Gastrocnemius medialis (tissue), 4 donors: ENCODE measurements around the gene EDEM1. TPM values are rescaled to one million over a fixed set of nuclear protein-coding genes. Genes with fewer than 3 reads are reported as not detected.

Experiments
- ATAC-seq, 2 donors: fragments of 150-250 bp; one replicate each; pipeline ENCODE4 v1.9.1; 2016
- DNase-seq, 2 donors: peaks; one replicate each; pipeline ENCODE4 v3.0.0-alpha.2; 2019
- H3K27ac ChIP-seq, 4 donors: fragments of 200-600 bp; sonication (generic); 1 replicate in 1 of 4; 2 replicates in 3 of 4; pipeline ENCODE4 v1.5.1; 2016 to 2018; ENCODE audit warnings: mild to moderate bottlenecking in 2 of 4, moderate library complexity in 1 of 4
- H3K27me3 ChIP-seq, 3 donors: fragments of 200-600 bp; sonication (generic) in 2 of 3; 1 replicate in 1 of 3; 2 replicates in 2 of 3; pipeline versions ENCODE4 v1.5.1 to v1.6.0; 2016 to 2019; ENCODE audit warnings: mild to moderate bottlenecking in 1 of 3, moderate library complexity in 1 of 3
- H3K36me3 ChIP-seq, 2 donors: fragments of 200-600 bp; sonication (generic) in 1 of 2; one replicate each; pipeline ENCODE4 v1.5.1; 2017 to 2018
- H3K4me1 ChIP-seq, 2 donors: fragments of 200-600 bp; sonication (generic) in 1 of 2; one replicate each; pipeline ENCODE4 v1.5.1; 2016 to 2017; ENCODE audit warnings: mild to moderate bottlenecking in 2 of 2
- H3K4me3 ChIP-seq, 4 donors: fragments of 200-600 bp; sonication (generic) in 3 of 4; 1 replicate in 1 of 4; 2 replicates in 3 of 4; pipeline ENCODE4 v1.5.1; 2016 to 2019; ENCODE audit warnings: mild to moderate bottlenecking in 2 of 4
- H3K9me3 ChIP-seq, 3 donors: fragments of 200-600 bp; sonication (generic) in 2 of 3; 1 replicate in 1 of 3; 2 replicates in 2 of 3; pipeline ENCODE4 v1.5.1; 2016 to 2019
- POLR2A ChIP-seq, 2 donors: fragments of 450-650 bp; IDR thresholded peaks; one replicate each; pipeline ENCODE4 v1.6.1; 2017; ENCODE audit warnings: antibody characterized with exemption in 2 of 2, mild to moderate bottlenecking in 2 of 2, moderate library complexity in 2 of 2
- in situ Hi-C, 4 donors: fragments of 200-750 bp; cut with MboI; loops; one replicate each; pipeline versions ENCODE4 v1.15.0 to v1.8.0; 2017; ENCODE audit warnings: low sequenced_read_pairs in 4 of 4
- intact Hi-C: fragments of 100-400 bp; cut with DNase I; formaldehyde crosslinking; loops from one replicate; pipeline ENCODE4 v1.15.1; 2023; ENCODE audit warnings: low total_unique reads
- total RNA-seq, 4 donors: library from RNA; depleted of rRNA; stranded (reverse); fragments of >200 nt; gene quantifications; one replicate each; pipeline versions ENCODE4 v1.1.0 to v1.2.3, GENCODE V29; 2016
- TF ChIP-seq, protein P1 (sequence below), 5 experiments: fragments of 450-650 bp in 3 of 5; fragments of 200-600 bp in 2 of 5; sonication (generic) in 2 of 5; IDR thresholded peaks in 4 of 5; conservative IDR thresholded peaks in 1 of 5; 1 replicate in 4 of 5; 2 replicates in 1 of 5; pipeline ENCODE4 v1.5.1; 2016 to 2019; ENCODE audit warnings: antibody characterized with exemption in 5 of 5, mild to moderate bottlenecking in 3 of 5, moderate library complexity in 3 of 5

The EDEM1 gene
- total RNA-seq, 4 donors from 2014 or later: 7.8 to 12.3 (median 11.4) TPM

DNA sequence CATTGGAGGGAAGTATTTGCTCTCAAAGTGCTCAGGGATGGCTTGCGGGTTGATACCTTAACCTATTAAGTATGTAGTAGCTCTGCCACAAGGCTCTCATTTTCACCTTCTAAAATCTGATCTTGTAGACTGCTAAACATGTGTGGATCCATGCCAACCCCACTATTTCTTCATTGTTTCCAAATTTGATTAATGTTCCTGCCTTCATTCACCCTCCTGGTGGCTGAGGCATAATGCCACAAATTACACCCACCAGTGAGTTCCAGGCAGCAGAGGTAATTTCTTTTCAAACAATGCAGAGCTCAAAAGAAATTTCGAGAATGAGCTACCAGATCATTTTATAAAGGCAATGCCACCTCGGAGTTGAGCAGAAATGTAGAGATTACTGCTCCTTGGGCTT, 71.0 kb downstream of the EDEM1 start:
- no peak overlapping the region for H3K4me3 ChIP-seq
- no peaks in the 10 kb centered on the region for H3K9me3 ChIP-seq
- intact Hi-C loops: no loop called here
- in situ Hi-C loops: no loop called here
- H3K4me1 ChIP-seq: no peaks in the 10 kb centered on the region
- no peaks in the 10 kb centered on the region for H3K27me3 ChIP-seq
- no peak for DNase-seq
- H3K27ac ChIP-seq: no peak overlapping the region
- TF ChIP-seq, protein P1, sequence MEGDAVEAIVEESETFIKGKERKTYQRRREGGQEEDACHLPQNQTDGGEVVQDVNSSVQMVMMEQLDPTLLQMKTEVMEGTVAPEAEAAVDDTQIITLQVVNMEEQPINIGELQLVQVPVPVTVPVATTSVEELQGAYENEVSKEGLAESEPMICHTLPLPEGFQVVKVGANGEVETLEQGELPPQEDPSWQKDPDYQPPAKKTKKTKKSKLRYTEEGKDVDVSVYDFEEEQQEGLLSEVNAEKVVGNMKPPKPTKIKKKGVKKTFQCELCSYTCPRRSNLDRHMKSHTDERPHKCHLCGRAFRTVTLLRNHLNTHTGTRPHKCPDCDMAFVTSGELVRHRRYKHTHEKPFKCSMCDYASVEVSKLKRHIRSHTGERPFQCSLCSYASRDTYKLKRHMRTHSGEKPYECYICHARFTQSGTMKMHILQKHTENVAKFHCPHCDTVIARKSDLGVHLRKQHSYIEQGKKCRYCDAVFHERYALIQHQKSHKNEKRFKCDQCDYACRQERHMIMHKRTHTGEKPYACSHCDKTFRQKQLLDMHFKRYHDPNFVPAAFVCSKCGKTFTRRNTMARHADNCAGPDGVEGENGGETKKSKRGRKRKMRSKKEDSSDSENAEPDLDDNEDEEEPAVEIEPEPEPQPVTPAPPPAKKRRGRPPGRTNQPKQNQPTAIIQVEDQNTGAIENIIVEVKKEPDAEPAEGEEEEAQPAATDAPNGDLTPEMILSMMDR (IDR thresholded peaks at IDR 0.05 in 4 of 5, conservative IDR thresholded peaks at IDR 0.05 in 1 of 5): no peak
- TF ChIP-seq POLR2A (IDR thresholded peaks at IDR 0.05): no peak
- no peaks in the 10 kb centered on the region for H3K36me3 ChIP-seq
- no peak for ATAC-seq

DNA sequence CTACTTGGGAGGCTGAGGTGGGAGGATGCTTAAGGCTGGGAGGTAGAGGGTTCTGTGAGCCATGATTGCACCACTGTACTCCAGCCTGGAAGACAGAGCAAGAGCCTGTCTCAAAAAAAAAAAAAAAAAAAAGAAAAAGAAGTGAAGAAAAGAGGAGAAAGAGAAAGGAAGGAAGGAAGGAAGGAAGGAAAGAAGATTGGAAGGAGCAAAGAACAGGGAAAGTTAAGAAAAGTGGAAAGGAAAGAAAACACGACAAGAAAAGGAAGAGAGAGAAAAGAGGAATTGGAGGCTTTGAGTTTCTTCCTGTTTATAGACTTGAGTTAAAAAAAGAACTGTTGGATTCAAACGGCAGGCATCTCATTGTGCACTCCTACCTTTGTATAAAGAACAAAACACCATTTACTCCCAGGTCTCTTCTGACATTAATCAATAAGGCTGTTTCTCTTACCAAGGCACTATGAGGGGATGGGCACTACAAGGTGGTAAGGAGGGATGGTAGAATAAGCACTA, 73.5 kb downstream of the EDEM1 start:
- no peak overlapping the region for H3K27ac ChIP-seq
- no peaks in the 10 kb centered on the region for H3K36me3 ChIP-seq
- H3K4me1 ChIP-seq: no peaks in the 10 kb centered on the region
- intact Hi-C loops: no loop called here
- in situ Hi-C loops: no loop called here
- no peak for TF ChIP-seq POLR2A (IDR thresholded peaks at IDR 0.05)
- TF ChIP-seq, protein P1 (IDR thresholded peaks at IDR 0.05 in 4 of 5, conservative IDR thresholded peaks at IDR 0.05 in 1 of 5): no peak
- ATAC-seq: no peak
- H3K4me3 ChIP-seq: no peak overlapping the region
- H3K9me3 ChIP-seq: no peaks in the 10 kb centered on the region
- H3K27me3 ChIP-seq: no peaks in the 10 kb centered on the region
- no peak for DNase-seq

- H3K9me3 ChIP-seq: no peaks in the 10 kb centered on the region
- no peaks in the 10 kb centered on the region for H3K4me1 ChIP-seq
- in situ Hi-C loops: no loop called here
- TF ChIP-seq, protein P1 (IDR thresholded peaks at IDR 0.05 in 4 of 5, conservative IDR thresholded peaks at IDR 0.05 in 1 of 5): no peak
- TF ChIP-seq POLR2A (IDR thresholded peaks at IDR 0.05): no peak
- ATAC-seq: no peak
- no peak overlapping the region for H3K27ac ChIP-seq
- no peaks in the 10 kb centered on the region for H3K36me3 ChIP-seq
- DNase-seq: no peak
- no peak overlapping the region for H3K4me3 ChIP-seq
- intact Hi-C loops: no loop called here
- no peaks in the 10 kb centered on the region for H3K27me3 ChIP-seq
Measured at GRCh38 chr3:5262507-5262906, 75.0 kb downstream of the EDEM1 start.

- in situ Hi-C loops (no loop called here), intact Hi-C loops (no loop called here)
- no peaks in the 10 kb centered on the region for H3K36me3 ChIP-seq
- no peaks in the 10 kb centered on the region for H3K4me1 ChIP-seq
- H3K9me3 ChIP-seq: no peaks in the 10 kb centered on the region
- ATAC-seq: no peak
- DNase-seq: no peak
- H3K27me3 ChIP-seq: no peaks in the 10 kb centered on the region
- no peak for TF ChIP-seq POLR2A (IDR thresholded peaks at IDR 0.05)
- TF ChIP-seq, protein P1 (IDR thresholded peaks at IDR 0.05 in 4 of 5, conservative IDR thresholded peaks at IDR 0.05 in 1 of 5): no peak
- H3K4me3 ChIP-seq: no peak overlapping the region
- no peak overlapping the region for H3K27ac ChIP-seq
Measured at GRCh38 chr3:5264093-5264600, 76.6 kb downstream of the EDEM1 start.
